H4 (cell line): ENCODE results near the gene STXBP2. TPM values are rescaled to one million over a fixed set of nuclear protein-coding genes. Genes with fewer than 3 reads are reported as not detected.

Experiments used
- DNase-seq: peaks from one replicate; pipeline ENCODE4 v3.0.0-alpha.2; 2015; ENCODE audit warnings: low spot score
- total RNA-seq: library from RNA; depleted of rRNA; stranded (reverse); fragments of >200 nt; shearing (Covaris generic); gene quantifications from 2 replicates; pipeline ENCODE4 v1.2.3, GENCODE V29; 2014; rRNA removed

The STXBP2 gene
- 2.5 and 3.1 TPM in 2 replicates for total RNA-seq

GRCh38 chr19:7636691-7637373 is at the start of gene STXBP2:
STXBP2 (plus strand) TSS chr19:7637110; CDS start chr19:7637150, 40 bp downstream.
- no peak for DNase-seq

DNA sequence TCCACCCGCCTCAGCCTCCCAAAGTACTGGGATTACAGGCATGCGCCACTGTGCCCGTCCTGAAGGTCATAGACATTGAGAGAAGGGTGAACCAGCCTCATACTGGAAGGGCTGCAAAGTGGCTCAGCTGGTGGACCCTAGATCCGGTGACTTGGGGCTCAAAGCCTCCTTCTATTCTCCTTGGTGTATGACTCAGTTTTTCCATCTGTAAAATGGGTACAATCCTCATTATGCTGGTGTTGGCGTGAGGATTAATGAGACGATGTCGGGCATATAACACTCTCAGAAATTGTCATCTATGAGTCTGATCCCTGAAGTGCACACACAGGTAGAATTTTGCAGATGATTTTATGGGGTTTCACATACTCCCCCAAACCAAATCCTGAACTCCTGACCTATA is 47.1 kb upstream of the STXBP2 start:
- DNase-seq: no peak

DNA sequence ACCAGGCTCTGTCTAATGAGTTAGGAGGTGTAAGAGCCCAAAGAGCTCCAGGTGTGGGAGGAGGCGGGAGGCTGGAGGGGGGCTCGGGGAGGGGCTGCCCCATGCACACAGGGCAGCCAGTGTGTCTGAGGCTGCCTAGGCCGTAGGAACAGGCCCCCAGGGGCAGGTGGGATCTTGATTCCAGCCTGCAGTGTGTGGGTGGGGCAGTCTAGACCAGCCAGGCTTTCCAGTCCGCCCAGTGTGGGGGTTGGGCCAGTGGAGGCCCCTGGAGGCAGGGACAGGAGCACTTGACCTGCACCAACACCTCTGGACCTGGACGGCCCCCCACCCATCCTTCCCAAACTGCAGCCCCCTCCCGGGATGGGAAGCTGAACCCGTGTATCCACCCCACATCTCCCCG is 46.7 kb upstream of the STXBP2 start:
- DNase-seq: no peak

- no peak for DNase-seq
These were observed 41.3 kb upstream of the STXBP2 start, which contains the start of gene CAMSAP3 for GRCh38 chr19:7595466-7596133. CAMSAP3 (plus strand) TSS chr19:7595863; CDS start chr19:7596003, 140 bp downstream.

DNA sequence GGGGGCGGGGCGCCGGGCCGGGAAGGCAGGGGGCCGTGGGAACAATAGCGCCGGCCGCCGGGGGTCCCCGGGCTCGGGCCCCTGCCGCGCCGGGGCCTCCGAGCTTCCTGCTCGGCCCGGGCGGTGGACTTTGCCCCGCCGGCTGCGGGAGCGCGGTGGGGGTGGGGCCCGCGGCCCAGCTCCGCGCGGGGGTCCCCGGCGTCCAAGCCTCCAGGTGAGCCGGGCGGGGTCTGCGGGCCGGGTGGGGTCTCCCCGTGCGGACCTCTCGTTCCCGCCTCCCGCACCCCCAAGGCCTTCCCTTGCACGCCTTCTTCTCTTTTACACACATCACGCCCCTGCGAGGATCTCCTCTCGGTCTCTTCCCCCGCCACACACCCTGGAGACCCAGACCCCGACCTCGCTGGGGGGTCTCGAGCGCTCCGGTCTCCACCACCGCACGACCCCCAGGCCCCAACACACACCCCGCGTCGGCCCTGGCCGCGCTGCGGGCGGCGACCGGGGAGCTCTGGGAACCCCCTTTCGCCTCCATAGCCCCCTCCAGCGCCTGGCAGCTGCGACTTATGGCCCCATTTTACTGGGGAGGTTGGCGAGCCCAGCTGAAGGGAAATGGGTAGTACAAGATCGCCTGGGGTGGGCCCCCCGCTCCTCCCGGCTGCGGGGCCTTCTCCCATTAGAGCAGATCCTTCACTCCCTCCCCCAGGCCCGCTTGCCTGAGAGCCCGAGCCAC is 40.5 kb upstream of the STXBP2 start:
- no peak for DNase-seq

DNA sequence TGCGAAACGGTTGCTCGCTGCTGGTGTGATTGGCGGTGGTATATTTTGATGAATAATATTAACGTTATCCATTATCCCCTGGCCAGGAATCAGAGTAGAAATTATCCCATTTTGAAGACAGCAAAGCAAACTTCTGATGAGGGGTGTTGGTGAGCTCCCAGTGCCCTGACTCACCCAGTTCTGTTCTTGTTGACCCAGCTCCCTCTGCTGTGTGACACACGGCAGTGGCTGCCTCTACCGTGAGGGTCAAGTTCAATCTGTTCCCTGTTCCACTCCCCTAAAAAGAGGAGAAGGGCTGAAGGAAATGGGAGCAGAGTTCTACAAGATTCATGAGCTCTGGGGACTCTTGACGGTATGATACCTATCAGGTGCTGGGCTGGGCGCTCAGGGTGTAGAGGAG is 39.2 kb upstream of the STXBP2 start:
- DNase-seq: peak; percentile 6

GRCh38 chr19:7598180-7598579 is 38.7 kb upstream of the STXBP2 start:
- no peak for DNase-seq

DNA sequence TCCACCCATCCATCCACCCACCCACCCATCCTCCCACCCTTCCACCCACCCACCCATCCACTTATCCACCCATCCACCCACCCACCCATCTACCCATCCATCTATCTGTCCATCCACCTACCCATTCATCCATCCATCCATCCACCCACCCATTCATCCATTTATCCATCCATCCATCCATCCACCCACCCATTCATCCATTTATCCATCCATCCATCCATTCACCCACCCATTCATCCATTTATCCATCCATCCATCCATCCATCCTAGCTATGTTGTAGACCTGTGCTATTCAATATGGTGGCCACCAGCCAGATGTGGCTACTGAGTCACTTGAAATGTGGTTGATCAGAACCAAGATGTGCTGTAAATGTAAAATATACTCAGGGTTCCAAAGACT is 36.2 kb upstream of the STXBP2 start:
- no peak for DNase-seq

- DNase-seq: no peak
These were observed 34.5 kb upstream of the STXBP2 start for GRCh38 chr19:7602240-7602934.

DNA sequence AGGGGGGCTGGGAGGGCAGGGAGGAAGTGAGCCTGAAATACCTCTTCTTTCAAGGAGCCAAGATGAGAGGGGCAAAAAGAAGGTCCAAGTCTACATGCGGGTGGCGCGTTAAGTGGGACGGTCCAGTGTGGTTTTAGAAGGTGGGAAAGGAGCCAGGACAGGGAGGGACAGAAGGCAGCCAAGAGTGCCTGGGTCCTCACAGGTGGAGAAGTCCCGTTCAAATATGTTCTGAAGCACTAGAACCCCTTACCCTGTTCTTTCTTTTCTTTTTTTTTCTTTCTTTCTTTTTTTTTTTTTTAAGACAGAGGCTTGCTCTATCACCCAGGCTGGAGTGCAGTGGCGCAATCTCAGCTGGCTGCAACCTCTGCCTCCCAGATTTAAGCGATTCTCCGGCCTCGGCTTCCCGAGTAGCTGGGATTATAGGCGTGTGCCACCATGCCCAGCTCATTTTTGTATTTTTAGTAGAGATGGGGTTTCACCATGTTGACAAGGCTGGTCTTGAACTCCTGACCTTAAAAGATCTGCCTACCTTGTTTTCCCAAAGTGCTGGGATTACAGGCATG is 33.9 kb upstream of the STXBP2 start:
- no peak for DNase-seq

DNA sequence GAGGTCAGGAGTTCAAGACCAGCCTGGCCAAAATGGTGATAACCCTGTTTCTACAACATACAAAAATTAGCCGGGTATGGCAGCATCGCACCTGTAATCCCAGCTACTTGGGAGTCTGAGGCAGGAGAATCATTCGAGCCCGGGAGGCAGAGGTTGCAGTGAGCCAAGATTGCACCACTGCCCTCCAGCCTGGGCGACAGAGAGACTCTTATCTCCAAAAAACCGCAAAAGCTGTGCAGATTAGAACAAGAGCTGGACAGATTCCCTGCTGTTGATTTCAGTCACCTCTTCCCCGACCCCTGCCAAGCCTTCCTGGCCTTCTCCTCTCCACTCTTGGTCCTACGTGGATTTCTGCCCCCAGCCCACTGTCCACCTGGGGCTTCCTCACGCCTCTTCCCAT is 33.0 kb upstream of the STXBP2 start:
- DNase-seq: no peak

DNA sequence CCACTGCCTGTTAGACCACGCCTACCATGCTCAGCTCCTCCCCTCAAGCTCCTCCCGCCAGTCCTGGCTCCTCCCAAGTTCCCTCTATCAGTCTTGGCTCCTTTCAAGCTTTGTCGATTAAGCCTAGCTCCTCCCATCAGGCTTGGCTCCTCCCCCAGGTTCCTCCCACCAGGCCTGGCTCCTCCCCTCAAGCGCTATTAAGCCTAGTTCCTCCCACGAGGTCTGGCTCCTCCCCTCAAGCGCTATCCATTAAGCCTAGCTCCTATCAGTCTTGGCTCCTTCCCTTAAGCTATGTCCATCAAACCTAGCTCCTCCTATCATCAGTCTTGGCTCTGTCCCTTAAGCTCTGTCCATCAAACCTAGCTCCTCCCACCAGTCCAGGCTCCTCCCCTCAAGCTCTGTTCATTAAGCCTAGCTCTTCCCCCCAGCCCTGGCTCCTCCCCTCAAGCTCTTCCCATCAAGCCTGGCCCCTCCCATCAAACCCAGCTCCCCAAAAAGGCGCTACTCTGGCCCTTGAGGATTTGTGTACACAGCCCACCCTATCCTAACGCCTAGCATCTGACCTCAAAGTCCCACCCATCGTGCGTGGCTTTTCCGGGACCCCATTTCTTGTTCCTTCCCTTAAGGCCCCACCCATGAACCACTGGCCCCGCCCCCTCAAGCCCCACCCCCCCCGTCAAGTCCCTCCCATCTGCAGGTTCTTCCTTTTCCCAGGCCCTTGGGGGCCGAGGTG is 31.3 kb upstream of the STXBP2 start:
- DNase-seq: peak; percentile 46

- no peak for DNase-seq
These were observed 30.6 kb upstream of the STXBP2 start for GRCh38 chr19:7606289-7606688.

GRCh38 chr19:7607212-7607873 is 29.6 kb upstream of the STXBP2 start:
- no peak for DNase-seq

- DNase-seq: no peak
These were observed 28.9 kb upstream of the STXBP2 start for GRCh38 chr19:7607874-7608560.

DNA sequence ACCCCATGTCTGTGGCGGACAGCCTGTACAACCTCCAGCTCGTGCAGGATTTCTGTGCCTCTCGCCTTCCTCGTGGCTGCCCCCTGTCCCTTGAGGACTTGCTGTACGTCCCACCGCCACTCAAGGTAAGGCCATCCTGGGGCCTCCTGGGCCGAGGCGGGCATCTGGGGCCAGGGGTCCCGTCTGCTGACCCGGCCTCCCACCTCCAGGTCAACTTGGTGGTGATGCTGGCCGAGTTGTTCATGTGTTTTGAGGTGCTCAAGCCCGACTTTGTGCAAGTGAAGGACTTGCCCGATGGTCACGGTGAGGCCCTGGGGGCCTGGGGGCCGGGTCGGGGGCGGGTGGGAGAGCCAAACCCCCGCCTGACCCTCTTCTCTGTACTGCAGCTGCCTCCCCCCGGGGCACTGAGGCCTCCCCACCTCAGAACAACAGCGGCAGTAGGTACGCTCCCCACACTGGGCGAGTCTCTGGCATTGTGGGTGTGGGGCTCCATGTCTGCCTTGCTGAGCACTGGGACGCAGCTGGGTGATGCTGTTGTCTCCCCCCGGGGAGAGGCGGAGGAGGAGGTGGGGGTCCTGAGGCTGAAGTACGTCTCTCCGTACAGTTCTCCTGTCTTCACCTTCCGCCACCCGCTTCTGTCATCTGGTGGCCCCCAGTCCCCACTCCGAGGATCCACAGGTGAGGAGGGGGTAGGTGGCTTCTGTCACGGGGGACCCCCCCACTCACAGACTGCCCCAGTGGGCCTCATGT is 26.2 kb upstream of the STXBP2 start:
- DNase-seq: no peak

DNA sequence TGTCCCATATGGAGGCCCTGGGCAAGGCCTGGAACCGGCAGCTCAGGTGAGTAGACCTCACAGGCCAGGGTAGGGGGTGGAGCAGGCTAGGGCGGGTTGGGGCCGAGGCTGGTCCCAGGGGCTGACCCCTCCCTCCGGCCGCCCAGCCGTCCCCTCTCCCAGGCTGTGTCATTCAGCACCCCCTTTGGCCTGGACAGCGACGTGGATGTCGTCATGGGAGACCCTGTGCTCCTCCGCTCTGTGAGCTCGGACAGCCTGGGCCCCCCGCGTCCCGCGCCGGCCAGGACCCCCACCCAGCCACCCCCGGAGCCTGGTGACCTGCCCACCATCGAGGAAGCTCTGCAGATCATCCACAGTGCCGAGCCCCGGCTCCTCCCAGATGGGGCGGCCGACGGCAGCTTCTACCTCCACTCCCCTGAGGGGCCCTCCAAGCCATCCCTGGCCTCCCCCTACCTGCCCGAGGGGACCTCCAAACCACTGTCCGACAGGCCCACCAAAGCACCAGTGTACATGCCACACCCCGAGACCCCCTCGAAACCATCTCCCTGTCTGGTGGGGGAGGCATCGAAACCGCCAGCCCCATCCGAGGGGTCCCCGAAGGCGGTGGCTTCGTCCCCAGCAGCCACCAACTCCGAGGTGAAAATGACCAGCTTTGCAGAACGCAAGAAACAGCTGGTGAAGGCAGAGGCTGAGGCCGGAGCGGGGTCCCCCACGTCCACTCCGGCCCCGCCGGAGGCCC is 25.2 kb upstream of the STXBP2 start:
- DNase-seq: no peak
